ENCODE results near the gene STK32A. TPM values are rescaled to one million over a fixed set of nuclear protein-coding genes. Genes with fewer than 3 reads are reported as not detected.

STK32A gene
- total RNA-seq, 2 experiments from 2014 or later: not detected

DNA sequence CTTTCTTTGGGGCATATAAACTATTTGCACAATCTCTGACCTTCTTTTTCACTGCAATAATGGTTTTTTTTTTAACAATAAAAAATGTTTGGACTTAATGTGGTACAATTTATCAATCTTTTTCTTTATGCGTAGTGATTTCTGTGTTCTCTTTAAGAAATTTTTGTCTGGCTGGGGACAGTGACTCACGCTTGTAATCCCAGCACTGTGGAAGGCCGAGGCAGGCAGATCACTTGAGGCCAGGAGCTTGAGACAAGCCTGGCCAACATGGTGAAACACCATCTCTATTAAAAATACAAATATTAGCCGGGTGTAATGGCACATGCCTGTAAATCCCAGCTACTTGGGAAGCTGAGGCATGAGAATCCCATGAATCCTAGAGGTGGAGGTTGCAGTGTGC is 72.3 kb downstream of the STK32A start:
- TF ChIP-seq, protein P1, sequence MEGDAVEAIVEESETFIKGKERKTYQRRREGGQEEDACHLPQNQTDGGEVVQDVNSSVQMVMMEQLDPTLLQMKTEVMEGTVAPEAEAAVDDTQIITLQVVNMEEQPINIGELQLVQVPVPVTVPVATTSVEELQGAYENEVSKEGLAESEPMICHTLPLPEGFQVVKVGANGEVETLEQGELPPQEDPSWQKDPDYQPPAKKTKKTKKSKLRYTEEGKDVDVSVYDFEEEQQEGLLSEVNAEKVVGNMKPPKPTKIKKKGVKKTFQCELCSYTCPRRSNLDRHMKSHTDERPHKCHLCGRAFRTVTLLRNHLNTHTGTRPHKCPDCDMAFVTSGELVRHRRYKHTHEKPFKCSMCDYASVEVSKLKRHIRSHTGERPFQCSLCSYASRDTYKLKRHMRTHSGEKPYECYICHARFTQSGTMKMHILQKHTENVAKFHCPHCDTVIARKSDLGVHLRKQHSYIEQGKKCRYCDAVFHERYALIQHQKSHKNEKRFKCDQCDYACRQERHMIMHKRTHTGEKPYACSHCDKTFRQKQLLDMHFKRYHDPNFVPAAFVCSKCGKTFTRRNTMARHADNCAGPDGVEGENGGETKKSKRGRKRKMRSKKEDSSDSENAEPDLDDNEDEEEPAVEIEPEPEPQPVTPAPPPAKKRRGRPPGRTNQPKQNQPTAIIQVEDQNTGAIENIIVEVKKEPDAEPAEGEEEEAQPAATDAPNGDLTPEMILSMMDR (IDR thresholded peaks at IDR 0.05): no peak
- ATAC-seq (ENCODE audit: poor library complexity) (no peak), DNase-seq (no peak)
- no peak overlapping the region for H3K4me3 Mint-ChIP-seq
- no peaks in the 10 kb centered on the region for H3K4me1 Mint-ChIP-seq (ENCODE audit: low read depth)
- CTCF ChIA-PET: interaction anchor here (0.7 kb wide), 1 partner anchor 1112 kb away, joined by 3 read pairs; no protein-coding TSS in a partner anchor
- Histone ChIP-seq H3K27ac (ENCODE audit: low read depth in 1 of 2, low read length in 2 of 2) (no peak overlapping the region), H3K27me3 (ENCODE audit: control insufficient read depth in 1 of 2, insufficient read depth in 2 of 2, low read length in 2 of 2) (no peaks in the 10 kb centered on the region), H3K36me3 (ENCODE audit: insufficient read depth, low read length) (no peaks in the 10 kb centered on the region), H3K9me3 (ENCODE audit: control insufficient read depth in 1 of 2, insufficient read depth in 1 of 2, low read length in 2 of 2) (peaks cover 0 to 7% of the 10 kb centered on the region in 2 experiments), H3K4me3 (ENCODE audit: low read length) (no peak overlapping the region), H3K4me1 (ENCODE audit: insufficient read depth, low read length) (no peaks in the 10 kb centered on the region)
- intact Hi-C loops (cut with DNase I, micrococcal nuclease): no loop called here
- H3K27ac Mint-ChIP-seq: no peak overlapping the region
- POLR2A ChIA-PET: no interaction called here
- no peaks in the 10 kb centered on the region for H3K36me3 Mint-ChIP-seq (ENCODE audit: low read depth)
- H3K27me3 Mint-ChIP-seq: no peaks in the 10 kb centered on the region
- H3K9me3 Mint-ChIP-seq: peaks cover 3% of the 10 kb centered on the region

DNA sequence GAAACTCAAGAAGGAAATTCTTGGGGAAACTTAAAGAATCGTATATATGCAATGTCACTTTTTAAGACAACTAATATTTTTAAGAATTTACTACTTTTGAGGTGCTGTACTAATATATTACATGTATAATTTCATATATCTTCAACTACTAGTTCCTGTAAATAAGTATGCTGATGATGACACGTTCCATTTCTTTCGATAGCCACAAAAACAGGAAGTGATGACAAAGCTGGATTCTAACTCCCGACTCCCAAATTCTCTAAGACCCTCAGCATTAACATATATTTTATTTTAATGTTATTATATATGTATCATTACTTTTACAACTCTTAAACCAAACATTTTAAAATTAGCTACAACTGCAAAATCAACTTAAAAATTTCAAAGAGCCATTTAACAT is 74.8 kb downstream of the STK32A start:
- Histone ChIP-seq H3K4me1 (ENCODE audit: insufficient read depth, low read length) (no peaks in the 10 kb centered on the region), H3K27ac (ENCODE audit: low read depth in 1 of 2, low read length in 2 of 2) (no peak overlapping the region), H3K9me3 (ENCODE audit: control insufficient read depth in 1 of 2, insufficient read depth in 1 of 2, low read length in 2 of 2) (peaks cover 0 to 7% of the 10 kb centered on the region in 2 experiments), H3K27me3 (ENCODE audit: control insufficient read depth in 1 of 2, insufficient read depth in 2 of 2, low read length in 2 of 2) (no peaks in the 10 kb centered on the region), H3K4me3 (ENCODE audit: low read length) (no peak overlapping the region), H3K36me3 (ENCODE audit: insufficient read depth, low read length) (no peaks in the 10 kb centered on the region)
- no peak overlapping the region for H3K4me3 Mint-ChIP-seq
- ATAC-seq (ENCODE audit: poor library complexity) (no peak), DNase-seq (no peak)
- H3K36me3 Mint-ChIP-seq (ENCODE audit: low read depth): no peaks in the 10 kb centered on the region
- H3K4me1 Mint-ChIP-seq (ENCODE audit: low read depth): no peaks in the 10 kb centered on the region
- intact Hi-C loops (cut with DNase I, micrococcal nuclease): no loop called here
- H3K27ac Mint-ChIP-seq: no peak overlapping the region
- POLR2A ChIA-PET: no interaction called here
- CTCF ChIA-PET: interaction anchor here (1.2 kb wide), 1 partner anchor 22 kb away, joined by 3 read pairs; no protein-coding TSS in a partner anchor
- TF ChIP-seq, protein P1 (IDR thresholded peaks at IDR 0.05): no peak
- H3K9me3 Mint-ChIP-seq: no peaks in the 10 kb centered on the region
- H3K27me3 Mint-ChIP-seq: no peaks in the 10 kb centered on the region

DNA sequence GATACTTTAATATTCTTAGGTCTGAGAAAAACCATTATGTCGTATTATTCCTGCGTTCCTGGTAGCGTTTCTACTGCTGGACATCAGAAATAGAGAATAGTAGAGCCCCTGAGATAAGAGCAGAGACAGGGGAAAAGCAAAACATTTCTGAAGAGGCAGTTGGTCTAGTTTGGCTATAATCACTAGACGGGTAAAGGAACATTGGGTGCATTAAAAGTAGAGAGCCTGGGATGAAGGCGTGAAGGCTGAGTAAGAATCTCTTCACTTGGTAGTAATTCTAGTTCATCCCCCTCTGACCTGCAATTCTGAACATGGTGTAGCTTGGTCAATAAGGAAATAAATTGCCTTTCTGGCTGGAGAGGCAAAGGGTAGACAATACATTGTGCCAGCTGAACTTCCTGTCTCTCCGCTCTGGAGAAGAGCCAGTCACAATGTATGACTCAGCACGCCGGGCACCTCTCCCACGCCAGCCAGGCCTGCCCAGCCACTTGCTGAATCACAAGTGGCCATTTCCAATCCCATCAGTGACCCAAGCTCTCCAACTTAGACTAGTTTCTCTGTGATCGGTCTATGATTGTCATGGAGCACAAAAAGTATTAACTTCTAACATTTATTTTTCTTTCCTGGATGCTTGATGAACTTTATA is 75.4 kb downstream of the STK32A start:
- ATAC-seq (ENCODE audit: poor library complexity): no peak
- intact Hi-C loops (cut with DNase I, micrococcal nuclease): no loop called here

More for the DNA sequence above, 75.4 kb downstream of the STK32A start:
- Mint-ChIP-seq H3K27ac (no peak overlapping the region), H3K4me1 (ENCODE audit: low read depth) (no peaks in the 10 kb centered on the region), H3K4me3 (no peak overlapping the region), H3K36me3 (ENCODE audit: low read depth) (no peaks in the 10 kb centered on the region), H3K27me3 (no peaks in the 10 kb centered on the region), H3K9me3 (no peaks in the 10 kb centered on the region)
- CTCF ChIA-PET: interaction anchor here (1.2 kb wide), 1 partner anchor 23 kb away, joined by 3 read pairs; no protein-coding TSS in a partner anchor
- Histone ChIP-seq H3K4me1 (ENCODE audit: insufficient read depth, low read length) (no peaks in the 10 kb centered on the region), H3K27ac (ENCODE audit: low read depth in 1 of 2, low read length in 2 of 2) (no peak overlapping the region), H3K9me3 (ENCODE audit: control insufficient read depth in 1 of 2, insufficient read depth in 1 of 2, low read length in 2 of 2) (peaks cover 0 to 5% of the 10 kb centered on the region in 2 experiments), H3K27me3 (ENCODE audit: control insufficient read depth in 1 of 2, insufficient read depth in 2 of 2, low read length in 2 of 2) (no peaks in the 10 kb centered on the region), H3K4me3 (ENCODE audit: low read length) (no peak overlapping the region), H3K36me3 (ENCODE audit: insufficient read depth, low read length) (no peaks in the 10 kb centered on the region)
- POLR2A ChIA-PET: no interaction called here
- peak in 2 of 14 experiments; percentile 15 to 17 for DNase-seq
- TF ChIP-seq, protein P1 (IDR thresholded peaks at IDR 0.05): no peak

All from CD4-positive, alpha-beta T cell (primary cell).